ENCODE data around the gene L3MBTL3. TPM values are rescaled to one million over a fixed set of nuclear protein-coding genes. Genes with fewer than 3 reads are reported as not detected.
A peak's percentile ranks its signal among the peaks of the same experiment; 100 is the strongest.

Gene L3MBTL3
- total RNA-seq: 10 to 100 TPM in 3 of 4 donors, 1 to 10 TPM in 1; 8.1 to 18.1 (median 14.2) TPM

DNA sequence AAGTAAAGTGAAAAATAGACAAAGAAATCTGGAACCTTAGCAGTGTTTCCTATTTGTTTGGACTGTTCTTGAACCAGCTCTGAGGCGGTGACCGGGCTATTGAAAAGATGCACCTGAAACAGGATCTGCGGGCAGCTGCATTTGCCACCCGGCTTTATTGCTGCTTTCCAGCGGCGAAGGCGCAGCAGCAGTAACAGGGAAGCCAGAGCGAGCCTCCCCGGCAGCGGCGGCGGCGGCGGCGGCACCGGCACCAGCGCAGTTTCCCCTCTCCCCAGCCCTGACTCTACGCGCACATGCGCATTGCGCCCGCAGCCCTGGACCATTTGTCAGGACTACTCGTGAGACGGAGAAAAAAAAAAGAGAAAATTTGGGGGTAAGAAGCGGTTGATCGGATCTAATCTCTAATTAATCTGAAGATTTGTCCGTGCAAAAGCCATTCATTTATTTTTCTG is at the start of gene L3MBTL3:
Gene L3MBTL3 (plus strand): TSS at position 290 of the 452 bp plus-strand sequence. CDS start 24,119 bp downstream, outside the sequence.
- peak in 1 of 2 donors; percentile 53 for TF ChIP-seq POLR2A (IDR thresholded peaks at IDR 0.05)
- TF ChIP-seq, protein P1, sequence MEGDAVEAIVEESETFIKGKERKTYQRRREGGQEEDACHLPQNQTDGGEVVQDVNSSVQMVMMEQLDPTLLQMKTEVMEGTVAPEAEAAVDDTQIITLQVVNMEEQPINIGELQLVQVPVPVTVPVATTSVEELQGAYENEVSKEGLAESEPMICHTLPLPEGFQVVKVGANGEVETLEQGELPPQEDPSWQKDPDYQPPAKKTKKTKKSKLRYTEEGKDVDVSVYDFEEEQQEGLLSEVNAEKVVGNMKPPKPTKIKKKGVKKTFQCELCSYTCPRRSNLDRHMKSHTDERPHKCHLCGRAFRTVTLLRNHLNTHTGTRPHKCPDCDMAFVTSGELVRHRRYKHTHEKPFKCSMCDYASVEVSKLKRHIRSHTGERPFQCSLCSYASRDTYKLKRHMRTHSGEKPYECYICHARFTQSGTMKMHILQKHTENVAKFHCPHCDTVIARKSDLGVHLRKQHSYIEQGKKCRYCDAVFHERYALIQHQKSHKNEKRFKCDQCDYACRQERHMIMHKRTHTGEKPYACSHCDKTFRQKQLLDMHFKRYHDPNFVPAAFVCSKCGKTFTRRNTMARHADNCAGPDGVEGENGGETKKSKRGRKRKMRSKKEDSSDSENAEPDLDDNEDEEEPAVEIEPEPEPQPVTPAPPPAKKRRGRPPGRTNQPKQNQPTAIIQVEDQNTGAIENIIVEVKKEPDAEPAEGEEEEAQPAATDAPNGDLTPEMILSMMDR (IDR thresholded peaks at IDR 0.05): no peak
- intact Hi-C loops (cut with DNase I): no loop called here
- DNase-seq: peak; percentile 89 to 92
- Histone ChIP-seq H3K27me3 (no peaks in the 10 kb centered on the region), H3K36me3 (no peaks in the 10 kb centered on the region), H3K4me3 (replicated peaks in 1 of 3) (peak within 1 kb of the TSS; percentile 70 to 92 (median 87)), H3K4me1 (peaks cover 4% of the 10 kb centered on the region in 2 donors), H3K9me3 (no peaks in the 10 kb centered on the region), H3K27ac (peak within 1 kb of the TSS; percentile 57 to 77 (median 74))
- WGBS, 2 donors: 0 to 1% methylated on average over 27 of the region's 27 CpGs

DNA sequence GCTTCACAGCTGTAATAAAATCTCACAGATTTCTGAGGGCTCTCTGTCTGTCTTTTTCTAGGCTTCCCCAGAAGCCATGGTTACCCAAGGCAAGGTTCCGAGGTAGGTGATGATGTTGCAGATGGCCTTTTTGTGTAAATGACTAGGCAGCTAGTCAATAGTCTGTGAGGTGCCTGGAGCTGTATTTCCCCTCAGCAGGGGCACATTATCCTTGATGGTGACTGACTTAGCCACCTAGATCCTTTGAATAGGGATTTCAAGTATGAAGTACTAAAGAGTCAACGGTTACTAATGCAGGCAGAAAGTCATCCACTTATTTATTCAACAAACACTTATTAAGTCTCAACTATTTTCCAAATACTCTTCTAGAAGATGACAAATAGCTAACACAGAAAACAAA is 49.3 kb upstream of the L3MBTL3 start:
- no peaks in the 10 kb centered on the region for H3K27me3 ChIP-seq
- no peaks in the 10 kb centered on the region for H3K36me3 ChIP-seq
- WGBS, 2 donors: 61 to 70% methylated on average over 2 of the region's 2 CpGs
- H3K27ac ChIP-seq: no peak overlapping the region
- H3K9me3 ChIP-seq: no peaks in the 10 kb centered on the region
- DNase-seq: no peak
- H3K4me3 ChIP-seq (replicated peaks in 1 of 3): no peak overlapping the region
- TF ChIP-seq, protein P1 (IDR thresholded peaks at IDR 0.05): no peak
- TF ChIP-seq POLR2A (IDR thresholded peaks at IDR 0.05): no peak
- intact Hi-C loops (cut with DNase I): no loop called here
- no peaks in the 10 kb centered on the region for H3K4me1 ChIP-seq

DNA sequence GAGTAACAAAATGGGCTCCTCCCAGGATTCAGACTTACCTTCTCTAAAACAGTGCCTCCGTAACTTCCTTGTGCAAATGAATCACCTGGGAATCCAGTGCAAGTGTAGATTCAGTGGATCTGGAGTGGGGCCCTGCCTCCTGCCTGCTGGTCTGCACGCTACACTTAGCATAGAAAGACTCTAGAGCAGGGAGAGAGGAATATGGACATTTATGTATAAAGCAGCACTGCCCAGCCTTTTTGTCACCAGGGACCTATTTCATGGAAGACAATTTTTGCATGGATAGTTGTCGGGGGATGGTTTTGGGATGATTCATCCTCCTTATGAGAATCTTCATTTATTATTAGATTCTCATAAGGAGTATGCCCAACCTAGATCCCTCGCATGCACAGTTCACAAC is 42.3 kb upstream of the L3MBTL3 start:
- no peaks in the 10 kb centered on the region for H3K36me3 ChIP-seq
- no peaks in the 10 kb centered on the region for H3K4me1 ChIP-seq
- no peak for DNase-seq
- intact Hi-C loops (cut with DNase I): no loop called here
- WGBS, 2 donors: 84 to 88% methylated on average over 4 of the region's 4 CpGs
- no peak overlapping the region for H3K4me3 ChIP-seq (replicated peaks in 1 of 3)
- TF ChIP-seq, protein P1 (IDR thresholded peaks at IDR 0.05): no peak
- no peak for TF ChIP-seq POLR2A (IDR thresholded peaks at IDR 0.05)
- no peak overlapping the region for H3K27ac ChIP-seq
- H3K27me3 ChIP-seq: no peaks in the 10 kb centered on the region
- H3K9me3 ChIP-seq: no peaks in the 10 kb centered on the region

DNA sequence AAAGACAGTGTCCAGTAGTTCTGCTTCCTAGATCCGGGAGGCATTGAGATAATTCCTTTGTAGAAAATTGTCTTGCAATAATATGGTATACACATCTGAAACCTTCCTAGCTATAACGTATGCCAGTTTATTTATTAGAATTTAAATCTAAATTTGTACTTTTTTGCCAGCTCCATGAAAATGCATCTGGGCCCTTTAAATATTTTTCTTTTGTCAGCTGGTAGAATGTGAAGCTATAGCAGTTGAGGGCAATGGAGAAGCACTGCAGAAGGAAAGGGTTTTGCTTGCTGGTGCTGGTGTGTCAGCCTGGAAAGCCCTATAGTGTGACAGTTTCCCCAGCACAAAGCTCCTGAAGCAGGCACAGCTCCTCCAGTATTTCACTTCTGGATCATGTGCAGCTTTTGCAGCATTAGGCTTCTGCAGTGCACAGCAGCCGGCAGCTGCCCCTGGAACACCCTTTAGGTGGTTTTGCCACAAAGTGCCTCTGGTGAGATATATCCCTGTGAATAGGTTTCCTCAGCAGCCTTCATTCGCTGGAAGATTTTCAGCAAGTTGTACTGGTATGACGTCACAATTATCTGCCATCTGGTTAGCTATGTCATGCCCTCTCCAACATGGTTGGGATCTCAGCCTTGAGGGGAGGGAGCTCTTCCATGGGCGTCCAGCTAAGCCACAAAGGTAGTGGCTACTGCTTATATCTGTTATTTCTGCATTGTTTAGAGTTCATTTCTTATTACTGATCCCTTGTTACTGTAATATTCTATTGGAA is 40.0 kb upstream of the L3MBTL3 start:
- TF ChIP-seq POLR2A (IDR thresholded peaks at IDR 0.05): no peak
- TF ChIP-seq, protein P1 (IDR thresholded peaks at IDR 0.05): no peak
- intact Hi-C loops (cut with DNase I): no loop called here
- Histone ChIP-seq H3K4me3 (replicated peaks in 1 of 3) (no peak overlapping the region), H3K27ac (no peak overlapping the region), H3K36me3 (no peaks in the 10 kb centered on the region), H3K9me3 (no peaks in the 10 kb centered on the region), H3K4me1 (no peaks in the 10 kb centered on the region), H3K27me3 (no peaks in the 10 kb centered on the region)
- 88 to 94% methylated on average over 6 of the region's 6 CpGs for WGBS, 2 donors
- DNase-seq: no peak

DNA sequence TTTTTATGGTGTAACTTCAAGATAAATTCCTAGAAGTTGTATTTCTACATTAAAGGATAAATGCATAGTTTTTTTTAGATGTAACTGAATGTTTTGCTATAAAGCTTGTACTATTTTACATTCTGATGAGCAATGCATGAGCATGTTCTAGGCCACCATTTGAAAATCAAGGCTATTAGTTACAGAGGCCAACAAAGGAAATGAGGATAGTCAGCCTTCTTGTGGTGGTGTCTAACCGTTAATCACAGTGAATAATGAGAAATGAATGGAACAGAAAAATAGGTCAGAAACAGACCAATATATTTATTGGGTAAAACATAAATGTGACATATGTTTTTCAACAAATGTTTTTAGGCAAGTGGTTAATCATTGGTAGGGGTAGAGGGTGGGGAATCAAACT is 37.6 kb upstream of the L3MBTL3 start:
- no peak for DNase-seq
- 93 to 94% methylated on average over 1 of the region's 1 CpG for WGBS, 2 donors

More for the DNA sequence above, 37.6 kb upstream of the L3MBTL3 start:
- Histone ChIP-seq H3K4me3 (replicated peaks in 1 of 3) (no peak overlapping the region), H3K36me3 (no peaks in the 10 kb centered on the region), H3K27ac (no peak overlapping the region), H3K9me3 (no peaks in the 10 kb centered on the region), H3K27me3 (no peaks in the 10 kb centered on the region), H3K4me1 (no peaks in the 10 kb centered on the region)
- intact Hi-C loops (cut with DNase I): no loop called here
- TF ChIP-seq, protein P1 (IDR thresholded peaks at IDR 0.05): no peak
- no peak for TF ChIP-seq POLR2A (IDR thresholded peaks at IDR 0.05)

Measured in thyroid gland (tissue), 4 donors.